ENCODE data around the gene LZIC.
A peak's percentile ranks its signal among the peaks of the same experiment; 100 is the strongest.

The LZIC gene

GRCh38 chr1:9906466-9906865, 36.7 kb downstream of the LZIC start:
- no peak for DNase-seq
- POLR2A ChIA-PET: interaction anchor here (0.7 kb wide), 1 partner anchor 240 kb away, joined by 3 read pairs; no protein-coding TSS in a partner anchor
- Histone ChIP-seq H3K36me3 (ENCODE audit: control insufficient read depth in 4 of 4, insufficient read depth in 4 of 4, low read length in 3 of 4) (no peaks in the 10 kb centered on the region), H3K4me3 (ENCODE audit: control insufficient read depth in 1 of 7, extremely low read depth in 1 of 7, insufficient read depth in 4 of 7, low read depth in 2 of 7, low read length in 6 of 7) (no peak overlapping the region), H3K27ac (ENCODE audit: insufficient read depth in 1 of 2, low read depth in 1 of 2, low read length in 2 of 2, poor library complexity in 1 of 2, severe bottlenecking in 2 of 2) (no peak overlapping the region), H3K4me1 (ENCODE audit: control extremely low read depth in 1 of 4, control insufficient read depth in 4 of 4, insufficient read depth in 4 of 4, low read length in 3 of 4) (peaks cover 2 to 44% (median 23%) of the 10 kb centered on the region in 4 experiments), H3K9me3 (ENCODE audit: control extremely low read depth in 1 of 5, control insufficient read depth in 4 of 5, insufficient read depth in 2 of 5, low read depth in 1 of 5, low read length in 4 of 5) (no peaks in the 10 kb centered on the region), H3K27me3 (replicated peaks in 2 of 5; ENCODE audit: control insufficient read depth in 4 of 5, insufficient read depth in 5 of 5, low read length in 4 of 5) (no peaks in the 10 kb centered on the region)
- 100% methylated on average over 1 of the region's 2 CpGs for WGBS (ENCODE audit: insufficient coverage)
- CTCF ChIA-PET: interaction anchor here (1.0 to 3.5 kb wide), 6 partner anchors 8 to 38 kb away, joined by 3 to 20 read pairs (median 6); partner anchors contain the start of genes LZIC and NMNAT1

GRCh38 chr1:9905010-9905409, 38.2 kb downstream of the LZIC start:
- Histone ChIP-seq H3K36me3 (ENCODE audit: control insufficient read depth in 4 of 4, insufficient read depth in 4 of 4, low read length in 3 of 4) (no peaks in the 10 kb centered on the region), H3K4me3 (ENCODE audit: control insufficient read depth in 1 of 7, extremely low read depth in 1 of 7, insufficient read depth in 4 of 7, low read depth in 2 of 7, low read length in 6 of 7) (no peak overlapping the region), H3K4me1 (ENCODE audit: control extremely low read depth in 1 of 4, control insufficient read depth in 4 of 4, insufficient read depth in 4 of 4, low read length in 3 of 4) (peaks cover 2 to 50% (median 34%) of the 10 kb centered on the region in 4 experiments), H3K9me3 (ENCODE audit: control extremely low read depth in 1 of 5, control insufficient read depth in 4 of 5, insufficient read depth in 2 of 5, low read depth in 1 of 5, low read length in 4 of 5) (no peaks in the 10 kb centered on the region), H3K27me3 (replicated peaks in 2 of 5; ENCODE audit: control insufficient read depth in 4 of 5, insufficient read depth in 5 of 5, low read length in 4 of 5) (no peaks in the 10 kb centered on the region), H3K27ac (ENCODE audit: insufficient read depth in 1 of 2, low read depth in 1 of 2, low read length in 2 of 2, poor library complexity in 1 of 2, severe bottlenecking in 2 of 2) (no peak overlapping the region)
- CTCF ChIA-PET: interaction anchor here (1.0 to 3.5 kb wide), 6 partner anchors 10 to 36 kb away, joined by 3 to 20 read pairs (median 8); no protein-coding TSS in a partner anchor
- 81% methylated on average over 3 of the region's 4 CpGs for WGBS (ENCODE audit: insufficient coverage)
- POLR2A ChIA-PET: interaction anchor here (0.9 kb wide), 1 partner anchor 22 kb away, joined by 3 read pairs; no protein-coding TSS in a partner anchor
- peak in 2 of 3 donors; percentile 26 to 37 for DNase-seq

GRCh38 chr1:9904596-9904995, 38.6 kb downstream of the LZIC start:
- H3K9me3 ChIP-seq (ENCODE audit: control extremely low read depth in 1 of 5, control insufficient read depth in 4 of 5, insufficient read depth in 2 of 5, low read depth in 1 of 5, low read length in 4 of 5): no peaks in the 10 kb centered on the region
- no peak for DNase-seq
- POLR2A ChIA-PET: interaction anchor here (0.6 to 0.9 kb wide), 2 partner anchors 22 to 121 kb away, joined by 3 read pairs; no protein-coding TSS in a partner anchor
- peaks cover 2 to 52% (median 36%) of the 10 kb centered on the region in 4 experiments for H3K4me1 ChIP-seq (ENCODE audit: control extremely low read depth in 1 of 4, control insufficient read depth in 4 of 4, insufficient read depth in 4 of 4, low read length in 3 of 4)
- no peak overlapping the region for H3K4me3 ChIP-seq (ENCODE audit: control insufficient read depth in 1 of 7, extremely low read depth in 1 of 7, insufficient read depth in 4 of 7, low read depth in 2 of 7, low read length in 6 of 7)
- no peaks in the 10 kb centered on the region for H3K36me3 ChIP-seq (ENCODE audit: control insufficient read depth in 4 of 4, insufficient read depth in 4 of 4, low read length in 3 of 4)
- CTCF ChIA-PET: interaction anchor here (1.2 to 3.5 kb wide), 5 partner anchors 10 to 36 kb away, joined by 3 to 20 read pairs (median 8); no protein-coding TSS in a partner anchor
- no peaks in the 10 kb centered on the region for H3K27me3 ChIP-seq (replicated peaks in 2 of 5; ENCODE audit: control insufficient read depth in 4 of 5, insufficient read depth in 5 of 5, low read length in 4 of 5)
- WGBS (ENCODE audit: insufficient coverage): 100% methylated on average over 3 of the region's 3 CpGs
- no peak overlapping the region for H3K27ac ChIP-seq (ENCODE audit: insufficient read depth in 1 of 2, low read depth in 1 of 2, low read length in 2 of 2, poor library complexity in 1 of 2, severe bottlenecking in 2 of 2)

- CTCF ChIA-PET: interaction anchor here (0.9 to 3.5 kb wide), 6 partner anchors 11 to 35 kb away, joined by 3 to 20 read pairs (median 8); no protein-coding TSS in a partner anchor
- no peak for DNase-seq
Measured at GRCh38 chr1:9903801-9904527, 39.2 kb downstream of the LZIC start.

GRCh38 chr1:9902060-9902452, 41.1 kb downstream of the LZIC start:
- 88% methylated on average over 6 of the region's 6 CpGs for WGBS (ENCODE audit: insufficient coverage)
- H3K4me1 ChIP-seq (ENCODE audit: control extremely low read depth in 1 of 4, control insufficient read depth in 4 of 4, insufficient read depth in 4 of 4, low read length in 3 of 4): peaks cover 0 to 35% (median 26%) of the 10 kb centered on the region in 4 experiments
- ChIA-PET POLR2A (no interaction called here), CTCF (interaction anchor here (0.6 to 0.8 kb wide), 2 partner anchors 13 to 29 kb away, joined by 3 read pairs; no protein-coding TSS in a partner anchor)
- no peak overlapping the region for H3K4me3 ChIP-seq (ENCODE audit: control insufficient read depth in 1 of 7, extremely low read depth in 1 of 7, insufficient read depth in 4 of 7, low read depth in 2 of 7, low read length in 6 of 7)
- no peaks in the 10 kb centered on the region for H3K27me3 ChIP-seq (replicated peaks in 2 of 5; ENCODE audit: control insufficient read depth in 4 of 5, insufficient read depth in 5 of 5, low read length in 4 of 5)
- no peak overlapping the region for H3K27ac ChIP-seq (ENCODE audit: insufficient read depth in 1 of 2, low read depth in 1 of 2, low read length in 2 of 2, poor library complexity in 1 of 2, severe bottlenecking in 2 of 2)
- H3K36me3 ChIP-seq (ENCODE audit: control insufficient read depth in 4 of 4, insufficient read depth in 4 of 4, low read length in 3 of 4): no peaks in the 10 kb centered on the region
- no peaks in the 10 kb centered on the region for H3K9me3 ChIP-seq (ENCODE audit: control extremely low read depth in 1 of 5, control insufficient read depth in 4 of 5, insufficient read depth in 2 of 5, low read depth in 1 of 5, low read length in 4 of 5)
- no peak for DNase-seq

More at GRCh38 chr1:9903801-9904527, 39.2 kb downstream of the LZIC start:
- Histone ChIP-seq H3K36me3 (ENCODE audit: control insufficient read depth in 4 of 4, insufficient read depth in 4 of 4, low read length in 3 of 4) (no peaks in the 10 kb centered on the region), H3K27me3 (replicated peaks in 2 of 5; ENCODE audit: control insufficient read depth in 4 of 5, insufficient read depth in 5 of 5, low read length in 4 of 5) (no peaks in the 10 kb centered on the region), H3K4me3 (ENCODE audit: control insufficient read depth in 1 of 7, extremely low read depth in 1 of 7, insufficient read depth in 4 of 7, low read depth in 2 of 7, low read length in 6 of 7) (no peak overlapping the region), H3K27ac (ENCODE audit: insufficient read depth in 1 of 2, low read depth in 1 of 2, low read length in 2 of 2, poor library complexity in 1 of 2, severe bottlenecking in 2 of 2) (no peak overlapping the region), H3K9me3 (ENCODE audit: control extremely low read depth in 1 of 5, control insufficient read depth in 4 of 5, insufficient read depth in 2 of 5, low read depth in 1 of 5, low read length in 4 of 5) (no peaks in the 10 kb centered on the region), H3K4me1 (ENCODE audit: control extremely low read depth in 1 of 4, control insufficient read depth in 4 of 4, insufficient read depth in 4 of 4, low read length in 3 of 4) (peaks cover 2 to 46% (median 30%) of the 10 kb centered on the region in 4 experiments)
- POLR2A ChIA-PET: interaction anchor here (0.6 kb wide), 1 partner anchor 122 kb away, joined by 3 read pairs; no protein-coding TSS in a partner anchor
- 97% methylated on average over 6 of the region's 9 CpGs for WGBS (ENCODE audit: insufficient coverage)

GRCh38 chr1:9901148-9902059, 41.8 kb downstream of the LZIC start:
- CTCF ChIA-PET: interaction anchor here (0.8 to 1.7 kb wide), 3 partner anchors 13 to 24 kb away, joined by 3 to 4 read pairs (median 4); no protein-coding TSS in a partner anchor
- DNase-seq: no peak

More at GRCh38 chr1:9901148-9902059, 41.8 kb downstream of the LZIC start:
- H3K27ac ChIP-seq (ENCODE audit: insufficient read depth in 1 of 2, low read depth in 1 of 2, low read length in 2 of 2, poor library complexity in 1 of 2, severe bottlenecking in 2 of 2): no peak overlapping the region
- H3K4me3 ChIP-seq (ENCODE audit: control insufficient read depth in 1 of 7, extremely low read depth in 1 of 7, insufficient read depth in 4 of 7, low read depth in 2 of 7, low read length in 6 of 7): no peak overlapping the region
- WGBS (ENCODE audit: insufficient coverage): 99% methylated on average over 8 of the region's 9 CpGs
- POLR2A ChIA-PET: no interaction called here
- no peaks in the 10 kb centered on the region for H3K27me3 ChIP-seq (replicated peaks in 2 of 5; ENCODE audit: control insufficient read depth in 4 of 5, insufficient read depth in 5 of 5, low read length in 4 of 5)
- peaks cover 0 to 35% (median 26%) of the 10 kb centered on the region in 4 experiments for H3K4me1 ChIP-seq (ENCODE audit: control extremely low read depth in 1 of 4, control insufficient read depth in 4 of 4, insufficient read depth in 4 of 4, low read length in 3 of 4)
- no peaks in the 10 kb centered on the region for H3K9me3 ChIP-seq (ENCODE audit: control extremely low read depth in 1 of 5, control insufficient read depth in 4 of 5, insufficient read depth in 2 of 5, low read depth in 1 of 5, low read length in 4 of 5)
- H3K36me3 ChIP-seq (ENCODE audit: control insufficient read depth in 4 of 4, insufficient read depth in 4 of 4, low read length in 3 of 4): no peaks in the 10 kb centered on the region
